Endothelial cell of umbilical vein (primary cell): ENCODE data around the gene GPR4.

Experiments
- CTCF ChIP-seq, 2 donors: IDR thresholded peaks; 1 replicate in 1 of 2; 2 replicates in 1 of 2; pipeline ENCODE4 v1.5.1; 2011; ENCODE audit warnings: low read length in 2 of 2, mild to moderate bottlenecking in 2 of 2, moderate library complexity in 2 of 2, control low read depth in 1 of 2, inconsistent platforms in 1 of 2, low read depth in 1 of 2; ENCODE audit not compliant: insufficient read depth in 1 of 2; ENCODE audit errors: extremely low read depth in 1 of 2
- EZH2 ChIP-seq: IDR thresholded peaks from 2 replicates; pipeline ENCODE4 v1.6.1; 2012; ENCODE audit warnings: borderline replicate concordance, low read depth, mild to moderate bottlenecking, moderate library complexity, low read length, inconsistent platforms; ENCODE audit not compliant: severe bottlenecking
- JUN ChIP-seq: IDR thresholded peaks from 2 replicates; pipeline ENCODE4 v1.6.1; 2011; ENCODE audit warnings: borderline replicate concordance, low read depth; ENCODE audit not compliant: insufficient read length, insufficient read depth
- MAX ChIP-seq: IDR thresholded peaks from 2 replicates; pipeline ENCODE4 v1.6.1; 2011; ENCODE audit not compliant: insufficient read depth, insufficient read length
- POLR2A ChIP-seq: IDR thresholded peaks from 2 replicates; pipeline ENCODE4 v1.6.1; 2012; ENCODE audit warnings: low read depth, mild to moderate bottlenecking, control low read depth, low read length
- POLR2AphosphoS5 ChIP-seq: IDR thresholded peaks from 2 replicates; pipeline ENCODE4 v1.6.1; 2012; ENCODE audit warnings: low read depth, mild to moderate bottlenecking, control low read depth, low read length, moderate library complexity; ENCODE audit not compliant: insufficient read depth

- TF ChIP-seq CTCF (IDR thresholded peaks at IDR 0.05; ENCODE audit: extremely low read depth in 1 of 2, insufficient read depth in 1 of 2, low read depth in 1 of 2, low read length in 2 of 2), result no peak
- TF ChIP-seq POLR2AphosphoS5, result no peak
- TF ChIP-seq POLR2A, result no peak
- TF ChIP-seq JUN, result no peak
- TF ChIP-seq EZH2, result no peak
- TF ChIP-seq MAX, result no peak
Measured at GRCh38 chr19:45629704-45630103, 27.7 kb upstream of the GPR4 start.
